Measurements from ENCODE around the gene POC1A.
A peak's percentile ranks its signal among the peaks of the same experiment; 100 is the strongest.

POC1A gene

DNA sequence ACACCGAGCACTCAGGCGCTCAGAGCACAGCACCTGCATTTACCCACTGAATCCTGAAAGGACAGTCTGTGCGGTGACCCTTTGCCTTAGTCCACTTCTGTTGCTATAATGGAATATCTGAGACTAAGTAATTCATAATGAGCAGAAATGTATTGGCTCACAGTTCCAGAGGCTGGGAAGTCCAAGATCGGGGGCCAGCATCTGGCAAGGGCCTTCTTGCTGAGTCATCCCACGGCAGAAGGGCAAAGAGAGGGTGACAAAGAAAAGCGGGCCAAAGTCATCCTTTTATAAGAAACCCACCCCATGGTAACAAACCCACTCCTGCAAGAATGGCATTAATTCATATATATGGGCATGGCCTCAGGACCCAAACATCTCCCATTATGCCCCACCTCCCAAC, 27.7 kb downstream of the POC1A start:
- no peak for DNase-seq (ENCODE audit: low read depth)

GRCh38 chr3:52126036-52126435, 28.2 kb downstream of the POC1A start:
- no peak for DNase-seq (ENCODE audit: low read depth)

GRCh38 chr3:52124766-52125165, 29.5 kb downstream of the POC1A start:
- DNase-seq (ENCODE audit: low read depth), result no peak

DNA sequence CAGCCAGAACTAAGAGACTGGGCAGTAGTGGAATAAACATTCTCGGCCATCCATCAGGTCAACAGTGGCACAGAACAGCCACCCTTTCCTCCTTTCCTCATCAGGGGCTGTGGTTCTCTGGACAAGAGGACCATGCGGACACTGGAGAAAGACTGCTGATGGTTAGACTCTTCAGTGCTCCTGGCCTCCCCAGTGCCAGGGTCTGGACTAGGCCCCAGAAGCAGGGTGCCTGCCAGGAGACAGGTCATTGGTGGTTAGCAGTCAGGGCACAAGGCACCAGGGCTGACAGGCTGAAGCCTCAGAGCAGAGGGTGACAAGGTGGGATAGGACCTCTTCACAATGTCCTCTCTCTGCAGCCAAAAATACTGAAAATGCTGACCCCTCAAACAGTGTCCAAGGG, 30.1 kb downstream of the POC1A start:
- DNase-seq (ENCODE audit: low read depth), result no peak

DNA sequence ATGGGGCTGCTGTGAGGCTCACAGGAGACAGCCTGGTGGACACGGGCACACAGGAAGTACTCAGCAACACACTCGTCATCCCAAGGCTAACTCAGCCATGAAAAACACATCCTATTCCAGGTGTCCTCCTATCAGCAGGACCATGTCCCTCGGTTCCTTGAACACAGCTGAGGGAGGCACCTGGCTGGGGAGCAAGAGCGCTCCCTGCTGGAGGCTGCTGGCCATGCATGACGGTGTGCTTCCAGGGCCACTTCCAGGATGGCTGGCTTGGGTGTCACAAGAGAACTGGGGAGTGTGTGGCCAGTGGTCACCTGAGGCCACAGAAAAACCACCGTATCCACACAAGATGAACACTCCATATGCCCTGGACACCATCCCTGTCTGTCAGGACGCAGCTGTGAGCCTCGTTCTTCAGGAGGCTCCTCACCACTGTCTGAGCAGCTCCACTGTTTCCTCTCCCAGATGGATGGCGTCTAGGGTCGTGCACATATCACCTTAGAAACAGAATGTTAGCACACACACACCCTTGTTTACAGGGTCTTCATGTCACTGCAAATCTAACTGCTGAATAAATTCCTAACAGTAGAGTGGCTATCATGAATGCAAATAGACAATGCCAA, 31.0 kb downstream of the POC1A start:
- peak; percentile 61 for DNase-seq (ENCODE audit: low read depth)

DNA sequence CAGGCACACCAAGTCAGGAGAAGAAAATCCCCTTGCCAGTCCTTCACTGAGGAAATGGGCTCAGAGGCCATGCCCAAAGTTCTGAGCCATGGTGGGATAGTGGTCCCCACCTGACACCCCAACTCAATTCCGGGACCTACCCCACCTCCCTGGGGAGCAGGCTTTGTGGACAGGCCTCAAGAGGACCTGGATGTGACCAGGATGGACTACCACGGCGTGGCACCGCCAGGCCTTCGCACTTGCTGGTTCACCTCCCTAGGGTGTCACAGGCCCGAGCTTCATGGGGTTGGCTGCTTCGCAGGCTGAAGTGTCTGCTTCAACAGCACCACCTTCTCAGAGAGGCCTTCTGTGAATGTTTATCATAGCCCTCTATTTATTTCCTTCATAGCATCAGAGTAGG, 31.7 kb downstream of the POC1A start:
- no peak for DNase-seq (ENCODE audit: low read depth)

GRCh38 chr3:52121813-52122212, 32.4 kb downstream of the POC1A start:
- no peak for DNase-seq (ENCODE audit: low read depth)

DNA sequence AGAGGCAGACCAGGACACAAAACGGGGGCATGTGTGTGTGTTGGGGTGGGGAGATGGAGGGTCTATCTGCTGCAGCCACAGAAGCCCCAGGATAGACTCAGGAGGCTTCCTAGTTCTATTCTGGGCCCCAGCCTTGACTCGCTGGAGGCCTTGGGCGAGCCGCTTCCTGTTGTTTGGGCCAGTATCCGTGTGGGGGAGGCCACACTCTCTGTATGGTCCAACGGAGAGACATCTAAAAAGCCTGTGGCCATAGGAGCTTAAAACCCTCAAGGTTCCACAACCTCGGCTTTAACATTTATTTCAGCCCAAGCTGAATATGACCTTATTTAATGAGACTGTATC, 32.8 kb downstream of the POC1A start:
- DNase-seq (ENCODE audit: low read depth), result no peak

DNA sequence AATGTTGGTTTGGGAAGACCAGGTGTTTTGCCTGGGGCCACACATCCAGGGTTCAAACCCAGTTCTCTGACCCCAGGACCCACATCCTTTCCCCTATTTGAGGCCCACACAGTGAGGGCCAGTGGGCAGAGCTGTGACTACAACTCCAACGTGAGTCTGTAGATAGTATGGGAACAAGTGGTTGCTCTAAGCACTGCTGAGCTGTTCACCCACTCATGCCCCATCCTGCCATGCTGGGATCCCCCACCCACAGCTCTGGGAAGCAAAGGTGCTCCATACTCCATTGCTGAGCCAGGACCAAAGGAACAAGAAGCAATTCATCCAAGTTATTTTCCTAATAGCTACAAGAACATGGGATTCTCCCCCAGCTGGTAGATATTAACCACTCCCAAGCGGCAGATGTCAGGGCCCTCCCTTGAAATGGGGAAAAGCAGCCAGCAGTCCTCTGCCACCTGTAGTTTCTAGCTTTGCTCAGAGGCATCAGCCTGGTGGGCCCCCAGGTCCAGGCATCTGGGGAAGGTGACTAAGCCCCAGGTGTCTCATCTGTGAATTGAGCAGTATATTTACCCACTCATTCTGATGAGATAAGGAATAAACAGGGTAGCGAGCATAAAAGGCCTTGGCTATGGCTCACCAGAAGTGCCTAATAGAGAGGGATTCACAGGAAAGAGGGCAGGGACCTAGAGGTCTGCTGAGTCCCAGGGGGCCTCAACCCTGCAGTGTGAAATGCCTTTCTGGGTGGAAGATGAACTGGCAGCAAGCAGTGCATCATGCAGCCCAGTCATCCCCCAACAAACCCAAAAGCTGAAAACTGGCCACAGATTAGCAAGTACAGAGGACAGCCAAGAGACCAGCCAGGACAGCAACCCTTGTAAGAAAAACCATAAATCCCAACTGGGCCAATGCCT, 33.4 kb downstream of the POC1A start:
- no peak for DNase-seq (ENCODE audit: low read depth)

GRCh38 chr3:52119826-52120225, 34.4 kb downstream of the POC1A start:
- no peak for DNase-seq (ENCODE audit: low read depth)

GRCh38 chr3:52119099-52119498, 35.1 kb downstream of the POC1A start:
- DNase-seq (ENCODE audit: low read depth), result no peak

GRCh38 chr3:52118156-52118875, 35.9 kb downstream of the POC1A start:
- DNase-seq (ENCODE audit: low read depth), result no peak

DNA sequence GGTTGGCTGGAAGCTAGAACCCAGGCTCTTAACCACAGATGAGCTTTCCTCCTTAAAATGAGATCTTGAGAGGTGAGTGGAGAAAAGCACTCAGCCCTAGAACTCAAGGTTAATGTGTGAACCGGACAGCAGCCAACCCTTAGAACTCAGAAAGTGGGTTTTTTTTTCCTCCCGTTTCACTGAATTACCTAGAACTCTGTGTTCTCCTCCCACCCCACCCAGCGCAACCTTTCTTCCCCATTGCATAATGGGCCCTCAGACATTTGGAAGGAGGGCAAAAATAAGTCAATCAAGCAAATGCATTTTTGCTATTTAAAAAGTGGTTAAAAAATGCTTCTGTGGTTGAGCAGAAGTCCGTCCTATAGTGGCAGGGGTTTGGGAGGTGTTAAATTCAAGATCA, 36.7 kb downstream of the POC1A start:
- no peak for DNase-seq (ENCODE audit: low read depth)

DNA sequence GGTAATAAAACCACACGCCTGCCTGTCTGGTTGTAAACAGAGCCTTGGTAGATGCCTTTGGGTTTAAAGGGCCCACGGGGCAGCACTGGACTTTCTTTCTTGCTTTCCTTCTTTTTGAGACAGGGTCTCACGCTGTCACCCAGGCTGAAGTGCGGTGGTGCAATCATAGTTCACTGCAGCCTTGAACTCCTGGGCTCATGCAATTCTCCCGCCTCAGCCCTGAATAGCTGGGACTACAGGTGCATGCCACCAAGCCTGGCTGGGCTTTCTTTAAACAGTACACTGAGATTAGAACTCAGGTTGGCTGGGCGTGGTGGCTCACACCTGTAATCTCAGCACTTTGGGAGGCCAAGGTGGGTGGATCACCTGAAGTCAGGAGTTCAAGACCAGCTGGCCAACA, 42.2 kb downstream of the POC1A start:
- no peak for DNase-seq (ENCODE audit: low read depth)

DNA sequence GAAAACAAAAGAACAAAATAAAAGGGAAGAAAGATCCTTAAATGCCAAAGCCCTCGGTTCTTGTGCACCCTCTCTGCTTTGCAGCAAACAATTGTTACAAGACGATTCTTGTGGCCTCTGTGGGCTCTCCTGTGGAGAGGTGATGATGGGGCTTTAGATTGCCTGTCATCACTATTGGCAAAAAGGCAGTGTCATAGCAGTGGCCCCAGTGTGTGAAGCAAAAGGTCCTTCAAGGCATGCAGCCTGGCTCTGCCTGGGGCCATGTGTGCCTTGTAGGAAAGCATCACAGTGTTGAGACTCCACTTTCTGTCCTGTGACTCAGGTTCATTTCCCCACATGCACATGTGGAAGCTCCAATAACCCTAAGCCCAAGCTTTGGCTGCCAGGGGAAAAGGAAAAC, 43.7 kb downstream of the POC1A start:
- no peak for DNase-seq (ENCODE audit: low read depth)

DNA sequence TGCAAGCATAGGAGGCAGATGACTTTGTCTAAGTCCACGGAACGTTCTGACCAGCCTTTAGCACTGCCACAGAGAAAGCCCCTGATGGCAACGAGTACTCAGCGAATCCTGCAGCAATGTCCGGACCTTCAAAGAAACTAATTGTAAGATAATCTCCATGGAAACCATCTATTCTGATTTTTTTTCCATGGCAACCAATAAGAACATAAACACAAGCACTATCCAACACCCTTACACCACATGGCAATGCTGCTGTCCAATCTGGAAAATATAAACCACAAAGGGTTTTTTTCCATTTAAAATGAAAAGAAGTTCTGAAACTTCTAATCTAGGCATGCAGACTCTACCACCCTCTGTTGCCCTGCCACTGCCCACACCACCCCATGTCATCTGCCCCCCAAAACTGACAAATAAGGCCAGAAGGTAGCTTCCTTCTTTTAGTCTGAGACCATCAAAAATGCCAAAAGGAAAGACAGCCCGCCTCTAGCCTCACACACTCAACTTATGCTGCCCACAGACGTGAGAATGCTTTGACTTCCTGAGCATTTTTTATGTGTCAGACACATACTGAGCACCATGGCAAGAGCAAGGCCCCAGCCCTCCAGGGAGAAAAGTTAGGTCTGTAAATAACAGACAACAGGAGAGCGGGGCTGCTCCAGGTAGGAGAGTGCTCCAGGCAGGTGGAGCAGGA, 44.5 kb downstream of the POC1A start:
- no peak for DNase-seq (ENCODE audit: low read depth)

DNA sequence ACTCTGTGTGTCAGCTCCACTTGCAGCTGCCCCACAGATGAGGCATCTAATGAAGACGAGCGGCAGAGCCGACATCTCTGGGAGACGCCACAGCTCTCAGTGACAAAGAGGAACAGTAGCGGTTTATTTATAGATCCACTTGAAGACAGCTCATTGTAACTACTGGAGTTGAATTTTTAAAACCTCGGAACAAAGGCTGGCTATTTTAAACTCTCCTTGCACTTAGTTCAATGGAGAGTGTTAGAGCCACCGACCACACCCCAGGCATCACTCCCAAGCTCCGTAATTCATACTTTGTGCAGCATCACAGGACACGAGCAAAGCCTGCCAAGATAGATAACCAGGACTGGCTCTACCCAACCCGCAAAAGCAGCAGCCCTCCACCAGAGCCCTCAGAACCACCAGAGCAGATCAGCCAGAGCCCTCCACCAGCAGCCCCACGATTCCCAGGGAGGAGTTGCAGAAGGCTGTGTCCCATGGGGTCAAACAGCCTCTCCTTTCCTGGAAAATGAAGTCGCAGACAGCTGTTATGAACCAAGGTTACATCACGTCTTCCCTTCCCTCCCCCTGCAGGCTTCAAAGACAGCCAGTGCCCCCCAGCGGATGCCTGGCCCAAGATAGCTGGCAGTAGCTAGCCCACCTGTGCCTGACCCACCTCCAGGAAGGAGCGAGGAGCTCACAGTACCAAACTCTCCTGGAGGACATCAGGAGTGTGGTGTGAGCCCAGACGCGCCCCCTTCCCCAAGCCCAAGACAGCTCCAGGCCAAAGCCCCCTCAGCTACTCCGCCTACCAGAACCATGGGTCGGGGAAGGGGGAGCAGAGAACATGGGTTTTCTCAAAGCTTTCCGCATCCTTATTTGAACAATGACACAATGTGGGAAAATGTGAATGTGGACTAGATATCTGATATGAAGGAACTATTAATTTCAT, 45.7 kb downstream of the POC1A start:
- no peak for DNase-seq (ENCODE audit: low read depth)

- DNase-seq (ENCODE audit: low read depth), result no peak
These were observed 47.1 kb downstream of the POC1A start for GRCh38 chr3:52106951-52107611.

- DNase-seq (ENCODE audit: low read depth), result no peak
These were observed 49.3 kb downstream of the POC1A start for GRCh38 chr3:52104684-52105640.

DNA sequence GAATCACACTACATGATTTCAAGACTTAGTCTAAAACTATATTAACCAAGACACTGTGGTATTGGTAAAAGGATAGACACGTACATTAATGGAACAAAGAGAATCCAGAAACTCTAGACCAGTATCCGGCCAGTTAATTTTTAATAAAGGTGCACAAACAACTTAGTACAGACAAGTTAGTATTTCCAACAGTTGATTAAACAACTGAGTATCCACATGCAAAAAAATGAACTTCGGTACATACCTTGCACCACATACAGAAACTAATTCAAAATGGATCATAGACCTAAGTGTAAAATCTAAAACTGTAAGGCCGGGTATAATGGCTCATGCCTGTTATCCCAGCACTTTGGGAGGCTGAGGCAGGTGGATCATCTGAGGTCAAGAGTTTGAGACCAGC, 51.3 kb downstream of the POC1A start:
- DNase-seq (ENCODE audit: low read depth), result no peak
